ENCODE measurements around the gene KHSRP. TPM values are rescaled to one million over a fixed set of nuclear protein-coding genes. Genes with fewer than 3 reads are reported as not detected.

Gene KHSRP
- total RNA-seq, 6 experiments from 2014 or later: 259 to 312 (median 301) TPM

DNA sequence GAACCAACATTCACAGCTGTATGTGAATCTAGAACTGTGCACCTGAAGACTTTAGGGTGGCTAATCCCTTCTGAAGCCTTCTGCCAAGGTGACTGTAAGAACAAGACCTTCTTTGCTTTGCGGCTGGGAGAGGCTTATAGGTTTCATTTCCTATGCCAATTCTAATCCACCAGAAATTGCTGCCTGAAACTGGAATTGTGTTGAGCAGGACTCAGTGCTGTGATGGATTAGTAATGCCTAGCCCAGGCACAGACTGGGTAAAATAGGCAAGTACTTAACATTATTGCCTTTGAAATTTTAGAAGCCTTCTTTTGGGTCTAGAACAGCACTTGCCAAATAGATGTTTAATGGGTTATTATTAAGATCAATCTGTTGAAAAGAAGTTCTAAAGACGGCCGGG lies 23.4 kb upstream of the KHSRP start:
- H3K27me3 Mint-ChIP-seq (ENCODE audit: insufficient read depth): peaks cover 4% of the 10 kb centered on the region; the same call in 1 of the 2 replicates
- no peak for DNase-seq
- peaks cover 26% of the 10 kb centered on the region for H3K36me3 Mint-ChIP-seq (ENCODE audit: low read depth)
- TF ChIP-seq, protein P1, sequence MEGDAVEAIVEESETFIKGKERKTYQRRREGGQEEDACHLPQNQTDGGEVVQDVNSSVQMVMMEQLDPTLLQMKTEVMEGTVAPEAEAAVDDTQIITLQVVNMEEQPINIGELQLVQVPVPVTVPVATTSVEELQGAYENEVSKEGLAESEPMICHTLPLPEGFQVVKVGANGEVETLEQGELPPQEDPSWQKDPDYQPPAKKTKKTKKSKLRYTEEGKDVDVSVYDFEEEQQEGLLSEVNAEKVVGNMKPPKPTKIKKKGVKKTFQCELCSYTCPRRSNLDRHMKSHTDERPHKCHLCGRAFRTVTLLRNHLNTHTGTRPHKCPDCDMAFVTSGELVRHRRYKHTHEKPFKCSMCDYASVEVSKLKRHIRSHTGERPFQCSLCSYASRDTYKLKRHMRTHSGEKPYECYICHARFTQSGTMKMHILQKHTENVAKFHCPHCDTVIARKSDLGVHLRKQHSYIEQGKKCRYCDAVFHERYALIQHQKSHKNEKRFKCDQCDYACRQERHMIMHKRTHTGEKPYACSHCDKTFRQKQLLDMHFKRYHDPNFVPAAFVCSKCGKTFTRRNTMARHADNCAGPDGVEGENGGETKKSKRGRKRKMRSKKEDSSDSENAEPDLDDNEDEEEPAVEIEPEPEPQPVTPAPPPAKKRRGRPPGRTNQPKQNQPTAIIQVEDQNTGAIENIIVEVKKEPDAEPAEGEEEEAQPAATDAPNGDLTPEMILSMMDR (IDR thresholded peaks at IDR 0.05): no peak
- no peak overlapping the region for H3K27ac Mint-ChIP-seq
- H3K9me3 Mint-ChIP-seq: peaks cover 5% of the 10 kb centered on the region
- H3K4me1 Mint-ChIP-seq (ENCODE audit: low read depth): no peaks in the 10 kb centered on the region
- H3K4me3 Mint-ChIP-seq: no peak overlapping the region

GRCh38 chr19:6446452-6446851 lies 21.8 kb upstream of the KHSRP start:
- H3K4me1 Mint-ChIP-seq (ENCODE audit: low read depth): no peaks in the 10 kb centered on the region
- peaks cover 20% of the 10 kb centered on the region for H3K36me3 Mint-ChIP-seq (ENCODE audit: low read depth)
- H3K4me3 Mint-ChIP-seq: no peak overlapping the region
- peaks cover 4% of the 10 kb centered on the region for H3K27me3 Mint-ChIP-seq (ENCODE audit: insufficient read depth)
- DNase-seq: no peak
- peaks cover 5% of the 10 kb centered on the region; the same call in 1 of the 2 replicates for H3K9me3 Mint-ChIP-seq
- H3K27ac Mint-ChIP-seq: no peak overlapping the region
- TF ChIP-seq, protein P1 (IDR thresholded peaks at IDR 0.05): no peak

- peaks cover 15% of the 10 kb centered on the region for H3K36me3 Mint-ChIP-seq (ENCODE audit: low read depth)
- H3K27me3 Mint-ChIP-seq (ENCODE audit: insufficient read depth): no peaks in the 10 kb centered on the region; the same call in 1 of the 2 replicates
- DNase-seq: no peak
- H3K9me3 Mint-ChIP-seq: peaks cover 5% of the 10 kb centered on the region; the same call in 1 of the 2 replicates
- TF ChIP-seq, protein P1 (IDR thresholded peaks at IDR 0.05): no peak
- no peak overlapping the region for H3K27ac Mint-ChIP-seq
- no peaks in the 10 kb centered on the region for H3K4me1 Mint-ChIP-seq (ENCODE audit: low read depth)
- H3K4me3 Mint-ChIP-seq: no peak overlapping the region
Observed at GRCh38 chr19:6443986-6444385, 19.4 kb upstream of the KHSRP start.

DNA sequence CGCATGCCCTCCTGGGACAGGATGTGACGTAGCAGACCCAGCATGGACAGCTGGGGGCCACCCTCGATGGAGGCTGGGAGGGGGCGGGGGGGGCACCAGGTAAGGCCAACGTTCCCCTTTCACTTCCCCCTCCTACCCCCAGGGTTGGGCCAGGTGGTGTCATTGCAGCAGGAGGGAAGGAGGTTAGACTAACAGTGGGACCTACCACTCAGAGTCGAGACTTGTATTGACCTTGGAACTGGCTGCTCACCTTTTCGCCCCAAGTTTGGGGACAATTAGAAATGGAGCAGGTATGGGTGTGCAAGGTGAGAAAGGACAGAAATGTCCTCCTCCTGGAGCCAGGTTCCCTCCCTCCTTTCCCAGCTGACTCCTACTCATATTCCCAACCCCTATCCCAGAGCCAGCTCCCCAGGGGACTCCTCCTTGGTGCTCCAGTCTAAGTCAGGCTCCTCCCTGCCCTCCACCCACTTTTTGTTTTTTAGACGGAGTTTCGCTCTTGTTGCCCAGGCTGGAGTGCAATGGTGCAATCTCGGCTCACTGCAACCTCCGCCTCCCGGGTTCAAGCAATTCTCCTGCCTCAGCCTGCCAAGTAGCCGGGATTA lies 17.6 kb upstream of the KHSRP start:
- DNase-seq: no peak
- Mint-ChIP-seq H3K4me3 (no peak overlapping the region), H3K4me1 (ENCODE audit: low read depth) (no peaks in the 10 kb centered on the region), H3K27ac (no peak overlapping the region), H3K27me3 (ENCODE audit: insufficient read depth) (no peaks in the 10 kb centered on the region; the same call in none of the 2 replicates), H3K36me3 (ENCODE audit: low read depth) (peaks cover 15% of the 10 kb centered on the region), H3K9me3 (peaks cover 5% of the 10 kb centered on the region; the same call in 1 of the 2 replicates)
- TF ChIP-seq, protein P1 (IDR thresholded peaks at IDR 0.05): no peak

- H3K36me3 Mint-ChIP-seq (ENCODE audit: low read depth): peaks cover 9% of the 10 kb centered on the region; the same call in 1 of the 2 replicates
- no peak for DNase-seq
- H3K9me3 Mint-ChIP-seq: peaks cover 5% of the 10 kb centered on the region; the same call in 1 of the 2 replicates
- no peaks in the 10 kb centered on the region; the same call in none of the 2 replicates for H3K27me3 Mint-ChIP-seq (ENCODE audit: insufficient read depth)
- no peaks in the 10 kb centered on the region for H3K4me1 Mint-ChIP-seq (ENCODE audit: low read depth)
- TF ChIP-seq, protein P1 (IDR thresholded peaks at IDR 0.05): no peak
- no peak overlapping the region for H3K4me3 Mint-ChIP-seq
- H3K27ac Mint-ChIP-seq: no peak overlapping the region
Observed at GRCh38 chr19:6440905-6441304, 16.3 kb upstream of the KHSRP start.

All from HFFc6 (cell line).